WTC11 (cell line): ENCODE data around the gene TMEM245.

Experiments
- ETV6 ChIP-seq: sonication (generic); formaldehyde crosslinking; IDR thresholded peaks from 2 replicates; pipeline ENCODE4 v1.8.1; 2022; ENCODE audit warnings: mild to moderate bottlenecking, missing genetic modification reagents
- GABPB1 ChIP-seq: sonication (generic); formaldehyde crosslinking; IDR thresholded peaks from 2 replicates; pipeline ENCODE4 v1.8.1; 2023; ENCODE audit warnings: mild to moderate bottlenecking, missing genetic modification reagents
- GRHL2 ChIP-seq: fragments of 250-450 bp; sonication (Bioruptor Pico); IDR thresholded peaks from 2 replicates; pipeline ENCODE4 v1.8.0; 2022; ENCODE audit warnings: mild to moderate bottlenecking, moderate library complexity; ENCODE audit not compliant: insufficient replicate concordance, severe bottlenecking
- NR1H2 ChIP-seq: sonication (generic); formaldehyde crosslinking; IDR thresholded peaks from 2 replicates; pipeline ENCODE4 v1.9.0; 2021; ENCODE audit warnings: mild to moderate bottlenecking, moderate library complexity, missing genetic modification reagents
- SP1 ChIP-seq: sonication (generic); formaldehyde crosslinking; conservative IDR thresholded peaks from 2 replicates; pipeline ENCODE4 v1.8.1; 2022; ENCODE audit warnings: missing genetic modification reagents
- TCF7 ChIP-seq: sonication (generic); formaldehyde crosslinking; IDR thresholded peaks from 2 replicates; pipeline ENCODE4 v1.8.0; 2022; ENCODE audit warnings: mild to moderate bottlenecking, low read depth, missing genetic modification reagents, moderate library complexity
- TP53 ChIP-seq: sonication (generic); formaldehyde crosslinking; IDR thresholded peaks from 2 replicates; pipeline ENCODE4 v1.8.1; 2023; ENCODE audit warnings: mild to moderate bottlenecking, missing genetic modification reagents
- TF ChIP-seq, protein P1 (sequence below): sonication (generic); formaldehyde crosslinking; IDR thresholded peaks from 2 replicates; pipeline ENCODE4 v1.8.0; 2022; ENCODE audit warnings: mild to moderate bottlenecking, missing genetic modification reagents
- TF ChIP-seq, protein P2 (sequence below): sonication (generic); formaldehyde crosslinking; IDR thresholded peaks from 2 replicates; pipeline ENCODE4 v1.8.0; 2023; ENCODE audit warnings: mild to moderate bottlenecking, missing genetic modification reagents
- TF ChIP-seq, protein P3 (sequence below): sonication (generic); formaldehyde crosslinking; conservative IDR thresholded peaks from 2 replicates; pipeline ENCODE4 v1.8.1; 2022; ENCODE audit warnings: mild to moderate bottlenecking, missing genetic modification reagents
- TF ChIP-seq, protein P4 (sequence below): fragments of 200-600 bp; IDR thresholded peaks from 2 replicates; pipeline ENCODE4 v1.8.0; 2022; ENCODE audit warnings: antibody characterized with exemption
- TF ChIP-seq, protein P5 (sequence below): sonication (generic); formaldehyde crosslinking; IDR thresholded peaks from 2 replicates; pipeline ENCODE4 v1.8.0; 2022; ENCODE audit warnings: missing genetic modification reagents

DNA sequence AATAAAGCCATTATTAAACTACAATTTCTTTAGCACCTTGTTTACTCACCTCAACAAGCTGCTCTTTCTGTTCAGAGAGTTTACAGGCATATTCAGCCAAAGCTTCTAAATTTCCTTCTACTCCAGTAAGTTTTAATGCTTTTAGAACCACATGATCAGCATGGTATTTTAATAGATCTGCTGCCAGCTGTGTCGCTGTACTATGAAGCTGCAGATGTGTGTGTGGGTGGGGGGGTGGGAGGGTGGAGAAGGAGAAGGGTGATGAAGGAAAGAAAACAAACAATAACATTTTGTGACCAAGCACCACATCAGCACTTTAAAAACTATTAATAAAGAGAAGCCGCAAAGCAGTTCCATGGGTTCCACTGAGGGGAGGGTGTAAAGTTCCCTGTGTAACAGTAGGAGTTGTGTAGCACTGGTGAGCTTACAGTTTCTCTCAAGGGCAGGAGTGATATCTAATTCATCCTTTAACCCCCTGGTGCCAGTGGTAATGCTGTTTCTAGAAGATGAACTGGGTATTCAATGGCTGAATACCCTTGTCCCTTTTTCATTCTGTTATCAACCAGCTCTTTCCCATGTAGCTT lies 147.0 kb downstream of the TMEM245 start:
- TF ChIP-seq GABPB1 (CRISPR knock-in tag) (no peak), SP1 (CRISPR knock-in tag) (no peak), ETV6 (CRISPR knock-in tag) (no peak), GRHL2 (CRISPR knock-in tag) (no peak), TP53 (no peak), TCF7 (CRISPR knock-in tag) (no peak), NR1H2 (CRISPR knock-in tag) (no peak)
- TF ChIP-seq, protein P1, sequence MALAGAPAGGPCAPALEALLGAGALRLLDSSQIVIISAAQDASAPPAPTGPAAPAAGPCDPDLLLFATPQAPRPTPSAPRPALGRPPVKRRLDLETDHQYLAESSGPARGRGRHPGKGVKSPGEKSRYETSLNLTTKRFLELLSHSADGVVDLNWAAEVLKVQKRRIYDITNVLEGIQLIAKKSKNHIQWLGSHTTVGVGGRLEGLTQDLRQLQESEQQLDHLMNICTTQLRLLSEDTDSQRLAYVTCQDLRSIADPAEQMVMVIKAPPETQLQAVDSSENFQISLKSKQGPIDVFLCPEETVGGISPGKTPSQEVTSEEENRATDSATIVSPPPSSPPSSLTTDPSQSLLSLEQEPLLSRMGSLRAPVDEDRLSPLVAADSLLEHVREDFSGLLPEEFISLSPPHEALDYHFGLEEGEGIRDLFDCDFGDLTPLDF (CRISPR knock-in tag): no peak
- TF ChIP-seq, protein P2, sequence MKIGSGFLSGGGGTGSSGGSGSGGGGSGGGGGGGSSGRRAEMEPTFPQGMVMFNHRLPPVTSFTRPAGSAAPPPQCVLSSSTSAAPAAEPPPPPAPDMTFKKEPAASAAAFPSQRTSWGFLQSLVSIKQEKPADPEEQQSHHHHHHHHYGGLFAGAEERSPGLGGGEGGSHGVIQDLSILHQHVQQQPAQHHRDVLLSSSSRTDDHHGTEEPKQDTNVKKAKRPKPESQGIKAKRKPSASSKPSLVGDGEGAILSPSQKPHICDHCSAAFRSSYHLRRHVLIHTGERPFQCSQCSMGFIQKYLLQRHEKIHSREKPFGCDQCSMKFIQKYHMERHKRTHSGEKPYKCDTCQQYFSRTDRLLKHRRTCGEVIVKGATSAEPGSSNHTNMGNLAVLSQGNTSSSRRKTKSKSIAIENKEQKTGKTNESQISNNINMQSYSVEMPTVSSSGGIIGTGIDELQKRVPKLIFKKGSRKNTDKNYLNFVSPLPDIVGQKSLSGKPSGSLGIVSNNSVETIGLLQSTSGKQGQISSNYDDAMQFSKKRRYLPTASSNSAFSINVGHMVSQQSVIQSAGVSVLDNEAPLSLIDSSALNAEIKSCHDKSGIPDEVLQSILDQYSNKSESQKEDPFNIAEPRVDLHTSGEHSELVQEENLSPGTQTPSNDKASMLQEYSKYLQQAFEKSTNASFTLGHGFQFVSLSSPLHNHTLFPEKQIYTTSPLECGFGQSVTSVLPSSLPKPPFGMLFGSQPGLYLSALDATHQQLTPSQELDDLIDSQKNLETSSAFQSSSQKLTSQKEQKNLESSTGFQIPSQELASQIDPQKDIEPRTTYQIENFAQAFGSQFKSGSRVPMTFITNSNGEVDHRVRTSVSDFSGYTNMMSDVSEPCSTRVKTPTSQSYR (CRISPR knock-in tag): no peak
- TF ChIP-seq, protein P3, sequence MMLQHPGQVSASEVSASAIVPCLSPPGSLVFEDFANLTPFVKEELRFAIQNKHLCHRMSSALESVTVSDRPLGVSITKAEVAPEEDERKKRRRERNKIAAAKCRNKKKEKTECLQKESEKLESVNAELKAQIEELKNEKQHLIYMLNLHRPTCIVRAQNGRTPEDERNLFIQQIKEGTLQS (CRISPR knock-in tag): no peak
- TF ChIP-seq, protein P4, sequence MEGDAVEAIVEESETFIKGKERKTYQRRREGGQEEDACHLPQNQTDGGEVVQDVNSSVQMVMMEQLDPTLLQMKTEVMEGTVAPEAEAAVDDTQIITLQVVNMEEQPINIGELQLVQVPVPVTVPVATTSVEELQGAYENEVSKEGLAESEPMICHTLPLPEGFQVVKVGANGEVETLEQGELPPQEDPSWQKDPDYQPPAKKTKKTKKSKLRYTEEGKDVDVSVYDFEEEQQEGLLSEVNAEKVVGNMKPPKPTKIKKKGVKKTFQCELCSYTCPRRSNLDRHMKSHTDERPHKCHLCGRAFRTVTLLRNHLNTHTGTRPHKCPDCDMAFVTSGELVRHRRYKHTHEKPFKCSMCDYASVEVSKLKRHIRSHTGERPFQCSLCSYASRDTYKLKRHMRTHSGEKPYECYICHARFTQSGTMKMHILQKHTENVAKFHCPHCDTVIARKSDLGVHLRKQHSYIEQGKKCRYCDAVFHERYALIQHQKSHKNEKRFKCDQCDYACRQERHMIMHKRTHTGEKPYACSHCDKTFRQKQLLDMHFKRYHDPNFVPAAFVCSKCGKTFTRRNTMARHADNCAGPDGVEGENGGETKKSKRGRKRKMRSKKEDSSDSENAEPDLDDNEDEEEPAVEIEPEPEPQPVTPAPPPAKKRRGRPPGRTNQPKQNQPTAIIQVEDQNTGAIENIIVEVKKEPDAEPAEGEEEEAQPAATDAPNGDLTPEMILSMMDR: no peak
- TF ChIP-seq, protein P5, sequence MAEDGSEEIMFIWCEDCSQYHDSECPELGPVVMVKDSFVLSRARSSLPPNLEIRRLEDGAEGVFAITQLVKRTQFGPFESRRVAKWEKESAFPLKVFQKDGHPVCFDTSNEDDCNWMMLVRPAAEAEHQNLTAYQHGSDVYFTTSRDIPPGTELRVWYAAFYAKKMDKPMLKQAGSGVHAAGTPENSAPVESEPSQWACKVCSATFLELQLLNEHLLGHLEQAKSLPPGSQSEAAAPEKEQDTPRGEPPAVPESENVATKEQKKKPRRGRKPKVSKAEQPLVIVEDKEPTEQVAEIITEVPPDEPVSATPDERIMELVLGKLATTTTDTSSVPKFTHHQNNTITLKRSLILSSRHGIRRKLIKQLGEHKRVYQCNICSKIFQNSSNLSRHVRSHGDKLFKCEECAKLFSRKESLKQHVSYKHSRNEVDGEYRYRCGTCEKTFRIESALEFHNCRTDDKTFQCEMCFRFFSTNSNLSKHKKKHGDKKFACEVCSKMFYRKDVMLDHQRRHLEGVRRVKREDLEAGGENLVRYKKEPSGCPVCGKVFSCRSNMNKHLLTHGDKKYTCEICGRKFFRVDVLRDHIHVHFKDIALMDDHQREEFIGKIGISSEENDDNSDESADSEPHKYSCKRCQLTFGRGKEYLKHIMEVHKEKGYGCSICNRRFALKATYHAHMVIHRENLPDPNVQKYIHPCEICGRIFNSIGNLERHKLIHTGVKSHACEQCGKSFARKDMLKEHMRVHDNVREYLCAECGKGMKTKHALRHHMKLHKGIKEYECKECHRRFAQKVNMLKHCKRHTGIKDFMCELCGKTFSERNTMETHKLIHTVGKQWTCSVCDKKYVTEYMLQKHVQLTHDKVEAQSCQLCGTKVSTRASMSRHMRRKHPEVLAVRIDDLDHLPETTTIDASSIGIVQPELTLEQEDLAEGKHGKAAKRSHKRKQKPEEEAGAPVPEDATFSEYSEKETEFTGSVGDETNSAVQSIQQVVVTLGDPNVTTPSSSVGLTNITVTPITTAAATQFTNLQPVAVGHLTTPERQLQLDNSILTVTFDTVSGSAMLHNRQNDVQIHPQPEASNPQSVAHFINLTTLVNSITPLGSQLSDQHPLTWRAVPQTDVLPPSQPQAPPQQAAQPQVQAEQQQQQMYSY (CRISPR knock-in tag): no peak
